H7 (cell line): ENCODE measurements around the gene EME1. TPM values are rescaled to one million over a fixed set of nuclear protein-coding genes. Genes with fewer than 3 reads are reported as not detected.
"Not testable (repeated sequence)": the region's sequence is repeated elsewhere in the genome, so short reads cannot be mapped to it uniquely, and the experiment has no call there.

ENCODE experiments used
- DNase-seq: peaks from one replicate; pipeline ENCODE4 v3.0.0; 2012
- H3K27me3 ChIP-seq: 2 replicates; pipeline ENCODE4 v1.6.0; 2011; ENCODE audit warnings: mild to moderate bottlenecking, low read length; ENCODE audit not compliant: control insufficient read depth, insufficient read depth
- H3K36me3 ChIP-seq: replicated peaks from 2 replicates; pipeline ENCODE4 v1.5.1; 2011; ENCODE audit warnings: low read length; ENCODE audit not compliant: control insufficient read depth, insufficient read depth
- H3K4me3 ChIP-seq: 2 replicates; pipeline ENCODE4 v1.5.1; 2011; ENCODE audit warnings: low read depth, mild to moderate bottlenecking, control low read depth, low read length, moderate library complexity; ENCODE audit not compliant: insufficient read depth
- total RNA-seq: library from RNA; depleted of rRNA; stranded (reverse); fragments of >200 nt; shearing (Covaris generic); gene quantifications from 2 replicates; pipeline ENCODE4 v1.2.3, GENCODE V29; 2014

Gene EME1
- total RNA-seq, 1 experiment from 2014 or later: 21.7 TPM

GRCh38 chr17:50419577-50419976 is 46.5 kb downstream of the EME1 start:
- H3K36me3 ChIP-seq, H3K27me3 ChIP-seq, H3K4me3 ChIP-seq, DNase-seq: not testable (repeated sequence)

GRCh38 chr17:50420419-50421112 is 47.5 kb downstream of the EME1 start:
- H3K36me3 ChIP-seq: no peaks in the 10 kb centered on the region
- H3K4me3 ChIP-seq: no peak overlapping the region
- H3K27me3 ChIP-seq: peaks cover 7% of the 10 kb centered on the region
- no peak for DNase-seq

- Histone ChIP-seq H3K27me3 (peaks cover 7% of the 10 kb centered on the region), H3K36me3 (no peaks in the 10 kb centered on the region), H3K4me3 (no peak overlapping the region)
- DNase-seq: no peak
Observed at GRCh38 chr17:50421308-50422051, 48.5 kb downstream of the EME1 start.

GRCh38 chr17:50422738-50423137 is 49.7 kb downstream of the EME1 start:
- Histone ChIP-seq H3K4me3 (no peak overlapping the region), H3K36me3 (no peaks in the 10 kb centered on the region), H3K27me3 (peaks cover 7% of the 10 kb centered on the region)
- DNase-seq: no peak

- Histone ChIP-seq H3K36me3 (no peaks in the 10 kb centered on the region), H3K27me3 (peaks cover 7% of the 10 kb centered on the region), H3K4me3 (no peak overlapping the region)
- DNase-seq: peak; percentile 33
Observed at GRCh38 chr17:50423553-50424159, 50.6 kb downstream of the EME1 start.

GRCh38 chr17:50424246-50424995 is 51.4 kb downstream of the EME1 start:
- no peaks in the 10 kb centered on the region for H3K36me3 ChIP-seq
- no peak for DNase-seq
- H3K4me3 ChIP-seq: no peak overlapping the region
- H3K27me3 ChIP-seq: peaks cover 7% of the 10 kb centered on the region

- H3K4me3 ChIP-seq: peak overlapping the region; percentile 60
Observed at GRCh38 chr17:50424996-50425681, 52.1 kb downstream of the EME1 start.

GRCh38 chr17:50425682-50426471 is 52.8 kb downstream of the EME1 start, which contains the start of gene ACSF2:
Gene ACSF2 (plus strand): TSS chr17:50426218. CDS start chr17:50426262, 44 bp downstream.
- H3K4me3 ChIP-seq: peak within 1 kb of the TSS; percentile 60
- H3K27me3 ChIP-seq: peaks cover 7% of the 10 kb centered on the region
- DNase-seq: peak; percentile 92
- no peaks in the 10 kb centered on the region for H3K36me3 ChIP-seq

More at GRCh38 chr17:50424996-50425681, 52.1 kb downstream of the EME1 start:
- no peak for DNase-seq
- Histone ChIP-seq H3K36me3 (no peaks in the 10 kb centered on the region), H3K27me3 (peaks cover 7% of the 10 kb centered on the region)

GRCh38 chr17:50426472-50426782 is 53.4 kb downstream of the EME1 start:
- no peak for DNase-seq
- peaks cover 7% of the 10 kb centered on the region for H3K27me3 ChIP-seq
- no peaks in the 10 kb centered on the region; the same call in 1 of the 2 replicates for H3K36me3 ChIP-seq
- peak overlapping the region; percentile 60 for H3K4me3 ChIP-seq

GRCh38 chr17:50426814-50427787 is 54.1 kb downstream of the EME1 start:
- peak; percentile 77 for DNase-seq
- no peaks in the 10 kb centered on the region; the same call in 1 of the 2 replicates for H3K36me3 ChIP-seq
- H3K4me3 ChIP-seq: peak overlapping the region; percentile 60

GRCh38 chr17:50428126-50428525 is 55.1 kb downstream of the EME1 start:
- not testable (repeated sequence) for DNase-seq, H3K4me3 ChIP-seq, H3K36me3 ChIP-seq, H3K27me3 ChIP-seq

More at GRCh38 chr17:50426814-50427787, 54.1 kb downstream of the EME1 start:
- H3K27me3 ChIP-seq: peaks cover 7% of the 10 kb centered on the region

- no peaks in the 10 kb centered on the region; the same call in 1 of the 2 replicates for H3K36me3 ChIP-seq
- no peak for DNase-seq
- H3K27me3 ChIP-seq: peaks cover 7% of the 10 kb centered on the region
- no peak overlapping the region for H3K4me3 ChIP-seq
Observed at GRCh38 chr17:50428831-50429424, 55.9 kb downstream of the EME1 start.
